ENCODE data around the gene AGO1. TPM values are rescaled to one million over a fixed set of nuclear protein-coding genes. Genes with fewer than 3 reads are reported as not detected.
A peak's percentile ranks its signal among the peaks of the same experiment; 100 is the strongest.
"Not testable (repeated sequence)": the region's sequence is repeated elsewhere in the genome, so short reads cannot be mapped to it uniquely, and the experiment has no call there.

Gene AGO1
- total and polyA plus RNA-seq, 5 donors from 2014 or later: 6.7 to 24.3 (median 9.2) TPM

DNA sequence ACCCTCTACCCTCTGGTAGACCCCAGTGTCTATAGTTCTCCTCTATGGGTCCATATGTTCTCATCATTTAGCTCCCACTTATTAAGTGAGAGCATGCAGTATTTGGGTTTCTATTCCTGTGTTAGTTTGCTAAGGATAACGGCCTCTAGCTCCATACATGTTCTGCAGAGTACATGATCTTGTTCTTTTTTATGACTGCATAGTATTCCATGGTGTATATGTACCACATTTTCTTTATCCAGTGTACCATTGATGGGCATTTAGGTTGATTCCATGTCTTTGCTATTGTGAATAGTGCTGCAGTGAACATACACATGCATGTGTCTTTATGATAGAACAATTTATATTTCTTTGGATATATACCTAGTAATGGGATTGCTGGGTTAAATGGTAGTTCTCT, 81.3 kb downstream of the AGO1 start:
- not testable (repeated sequence) for H3K27ac Mint-ChIP-seq; H3K4me1 ChIP-seq (ENCODE audit: control insufficient read depth, insufficient read depth, low read length, poor library complexity, severe bottlenecking); DNase-seq; ATAC-seq (ENCODE audit: low read depth in 2 of 2); H3K27me3 Mint-ChIP-seq; H3K27ac ChIP-seq (ENCODE audit: insufficient read depth, low read length, poor library complexity, severe bottlenecking); H3K4me3 Mint-ChIP-seq; H3K27me3 ChIP-seq (ENCODE audit: control insufficient read depth, insufficient read depth, low read length); H3K9me3 ChIP-seq (ENCODE audit: control insufficient read depth in 2 of 2, low read length in 2 of 2); H3K4me3 ChIP-seq (ENCODE audit: low read depth, low read length); H3K9me3 Mint-ChIP-seq
- Mint-ChIP-seq H3K4me1 (peaks cover 5 to 21% (median 14%) of the 10 kb centered on the region in 4 donors), H3K36me3 (peaks cover 16% of the 10 kb centered on the region)
- H3K36me3 ChIP-seq (ENCODE audit: control insufficient read depth, insufficient read depth, low read length): peaks cover 14% of the 10 kb centered on the region

DNA sequence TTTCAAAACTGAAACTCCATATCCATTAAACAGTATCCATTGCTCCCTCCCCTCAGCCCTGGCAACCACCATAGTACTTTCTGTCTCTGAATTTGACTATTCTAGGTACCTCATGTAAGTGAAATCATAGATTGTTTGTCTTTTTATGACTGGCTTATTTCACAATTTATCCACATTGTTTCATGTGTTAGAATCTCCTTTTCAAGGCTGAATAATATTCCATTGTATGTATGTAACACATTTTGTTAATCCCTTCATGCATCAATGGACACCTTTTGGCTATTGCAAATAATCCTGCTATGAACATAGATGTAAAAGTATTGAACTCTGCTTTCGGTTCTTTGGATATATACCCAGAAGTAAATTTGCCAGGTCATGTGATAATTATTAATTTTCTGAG, 85.4 kb downstream of the AGO1 start:
- Histone ChIP-seq H3K4me1 (ENCODE audit: control insufficient read depth, insufficient read depth, low read length, poor library complexity, severe bottlenecking) (no peaks in the 10 kb centered on the region), H3K4me3 (ENCODE audit: low read depth, low read length) (no peak overlapping the region), H3K9me3 (ENCODE audit: control insufficient read depth in 2 of 2, low read length in 2 of 2) (no peaks in the 10 kb centered on the region), H3K27ac (ENCODE audit: insufficient read depth, low read length, poor library complexity, severe bottlenecking) (no peak overlapping the region), H3K27me3 (ENCODE audit: control insufficient read depth, insufficient read depth, low read length) (no peaks in the 10 kb centered on the region), H3K36me3 (ENCODE audit: control insufficient read depth, insufficient read depth, low read length) (peaks cover 33% of the 10 kb centered on the region)
- peaks cover 0 to 10% (median 0%) of the 10 kb centered on the region in 7 donors for H3K9me3 Mint-ChIP-seq
- ATAC-seq (ENCODE audit: low read depth in 2 of 2): no peak
- no peak for DNase-seq
- no peaks in the 10 kb centered on the region for H3K27me3 Mint-ChIP-seq
- H3K4me3 Mint-ChIP-seq: no peak overlapping the region
- H3K36me3 Mint-ChIP-seq: peaks cover 27% of the 10 kb centered on the region
- H3K4me1 Mint-ChIP-seq: peaks cover 5 to 14% (median 12%) of the 10 kb centered on the region in 4 donors
- peak overlapping the region in 1 of 3 donors; percentile 1 for H3K27ac Mint-ChIP-seq

DNA sequence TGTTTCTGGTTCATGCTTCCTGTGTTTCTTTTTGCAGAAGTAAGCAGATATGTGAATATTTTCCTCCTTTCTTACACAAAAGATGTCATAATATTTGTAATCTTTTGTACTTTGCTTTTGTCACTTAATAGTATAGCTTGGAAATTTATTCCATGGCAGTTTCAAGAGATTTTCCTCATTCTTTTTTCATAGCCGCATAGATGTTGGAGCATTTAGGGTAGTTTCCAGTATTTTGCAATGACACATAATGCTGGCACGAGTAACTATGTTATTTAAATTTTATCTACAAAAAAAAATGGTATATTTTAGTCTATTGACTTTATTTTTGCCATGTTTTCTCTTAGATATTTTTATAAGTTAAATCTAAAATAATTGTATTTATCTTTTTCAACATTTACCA, 88.6 kb downstream of the AGO1 start:
- no peaks in the 10 kb centered on the region for H3K9me3 ChIP-seq (ENCODE audit: control insufficient read depth in 2 of 2, low read length in 2 of 2)
- no peaks in the 10 kb centered on the region for H3K4me1 ChIP-seq (ENCODE audit: control insufficient read depth, insufficient read depth, low read length, poor library complexity, severe bottlenecking)
- no peak overlapping the region for H3K27ac ChIP-seq (ENCODE audit: insufficient read depth, low read length, poor library complexity, severe bottlenecking)
- peaks cover 53% of the 10 kb centered on the region for H3K36me3 ChIP-seq (ENCODE audit: control insufficient read depth, insufficient read depth, low read length)
- no peak overlapping the region for H3K4me3 ChIP-seq (ENCODE audit: low read depth, low read length)
- H3K36me3 Mint-ChIP-seq: peaks cover 38% of the 10 kb centered on the region
- no peaks in the 10 kb centered on the region for H3K27me3 ChIP-seq (ENCODE audit: control insufficient read depth, insufficient read depth, low read length)
- H3K9me3 Mint-ChIP-seq: peaks cover 0 to 8% (median 0%) of the 10 kb centered on the region in 7 donors
- no peak overlapping the region for H3K4me3 Mint-ChIP-seq
- ATAC-seq (ENCODE audit: low read depth in 2 of 2) (no peak), DNase-seq (no peak)
- peaks cover 9 to 17% (median 13%) of the 10 kb centered on the region in 4 donors for H3K4me1 Mint-ChIP-seq
- H3K27ac Mint-ChIP-seq: peak overlapping the region in 1 of 3 donors; percentile 67
- no peaks in the 10 kb centered on the region for H3K27me3 Mint-ChIP-seq

DNA sequence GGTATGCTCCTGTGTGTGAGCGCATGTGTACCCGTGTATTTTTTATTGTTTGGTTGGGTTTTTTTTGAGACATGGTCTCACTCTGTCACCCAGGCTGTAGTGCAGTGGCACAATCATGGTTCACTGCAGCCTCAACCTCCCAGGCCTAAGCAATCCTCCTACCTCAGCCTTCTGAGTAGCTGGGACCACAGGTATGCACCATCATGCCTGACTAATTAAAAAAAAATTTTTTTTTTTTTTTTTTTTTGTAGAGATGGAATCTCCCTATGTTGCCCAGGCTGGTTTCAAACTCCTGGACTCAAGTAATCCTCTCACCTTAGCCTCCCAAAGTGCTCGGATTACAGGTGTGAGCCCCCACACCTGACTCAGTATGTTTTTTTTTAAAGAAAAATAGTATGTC, 89.6 kb downstream of the AGO1 start:
- H3K27me3 ChIP-seq (ENCODE audit: control insufficient read depth, insufficient read depth, low read length); H3K4me3 Mint-ChIP-seq; H3K27me3 Mint-ChIP-seq; H3K9me3 ChIP-seq (ENCODE audit: control insufficient read depth in 2 of 2, low read length in 2 of 2); DNase-seq; H3K4me1 ChIP-seq (ENCODE audit: control insufficient read depth, insufficient read depth, low read length, poor library complexity, severe bottlenecking); H3K4me3 ChIP-seq (ENCODE audit: low read depth, low read length); ATAC-seq (ENCODE audit: low read depth in 2 of 2); H3K9me3 Mint-ChIP-seq; H3K27ac Mint-ChIP-seq; H3K27ac ChIP-seq (ENCODE audit: insufficient read depth, low read length, poor library complexity, severe bottlenecking): not testable (repeated sequence)
- H3K4me1 Mint-ChIP-seq: peaks cover 9 to 14% (median 12%) of the 10 kb centered on the region in 4 donors
- peaks cover 50% of the 10 kb centered on the region for H3K36me3 ChIP-seq (ENCODE audit: control insufficient read depth, insufficient read depth, low read length)
- H3K36me3 Mint-ChIP-seq: peaks cover 37% of the 10 kb centered on the region

DNA sequence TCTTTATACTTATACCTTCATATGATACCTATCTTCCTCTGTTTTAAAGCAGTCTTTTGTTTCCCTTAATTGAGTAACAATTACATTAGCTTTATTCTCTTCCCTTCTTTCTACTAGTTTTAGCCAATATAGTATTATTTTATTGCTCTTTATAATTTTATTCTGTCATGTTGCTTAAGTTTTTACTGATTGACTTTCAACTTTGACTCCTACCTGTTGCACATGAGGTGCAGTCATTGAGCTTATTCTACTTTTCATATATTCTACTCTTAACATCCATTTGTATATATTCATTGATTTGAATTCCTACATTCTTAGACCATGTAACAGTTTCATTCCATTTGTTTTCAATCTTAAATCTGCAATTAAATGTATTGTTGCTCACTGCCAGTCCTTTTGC, 97.1 kb downstream of the AGO1 start:
- no peaks in the 10 kb centered on the region for H3K4me1 ChIP-seq (ENCODE audit: control insufficient read depth, insufficient read depth, low read length, poor library complexity, severe bottlenecking)
- Mint-ChIP-seq H3K4me1 (peaks cover 5 to 14% (median 11%) of the 10 kb centered on the region in 4 donors), H3K27ac (no peak overlapping the region), H3K4me3 (no peak overlapping the region), H3K36me3 (peaks cover 34% of the 10 kb centered on the region), H3K27me3 (no peaks in the 10 kb centered on the region), H3K9me3 (peaks cover 0 to 1% (median 0%) of the 10 kb centered on the region in 7 donors)
- no peak overlapping the region for H3K4me3 ChIP-seq (ENCODE audit: low read depth, low read length)
- no peaks in the 10 kb centered on the region for H3K27me3 ChIP-seq (ENCODE audit: control insufficient read depth, insufficient read depth, low read length)
- peaks cover 36% of the 10 kb centered on the region for H3K36me3 ChIP-seq (ENCODE audit: control insufficient read depth, insufficient read depth, low read length)
- DNase-seq (no peak), ATAC-seq (ENCODE audit: low read depth in 2 of 2) (no peak)
- H3K27ac ChIP-seq (ENCODE audit: insufficient read depth, low read length, poor library complexity, severe bottlenecking): no peak overlapping the region
- no peaks in the 10 kb centered on the region for H3K9me3 ChIP-seq (ENCODE audit: control insufficient read depth in 2 of 2, low read length in 2 of 2)

Other genes starting within 250 kb of the AGO1 start
- gene PSMB2, start 241.7 kb upstream of the AGO1 start, total RNA-seq: 34.4 TPM
- 100 to 1,000 TPM in 1 of 4 donors, 10 to 100 TPM in 3; 69.6 to 101 (median 82.0) TPM for gene PSMB2, start 241.7 kb upstream of the AGO1 start, polyA plus RNA-seq
- gene C1orf216, start 164.3 kb upstream of the AGO1 start, total RNA-seq: 9.0 TPM
- 10 to 100 TPM; 12.6 to 23.9 (median 15.9) TPM for gene C1orf216, start 164.3 kb upstream of the AGO1 start, polyA plus RNA-seq
- 2.9 TPM for gene CLSPN, start 113.2 kb upstream of the AGO1 start, total RNA-seq
- under 1 TPM; 0.13 to 0.95 (median 0.29) TPM for gene CLSPN, start 113.2 kb upstream of the AGO1 start, polyA plus RNA-seq
- gene AGO4, start 75.2 kb upstream of the AGO1 start, total RNA-seq: 12.7 TPM
- 1 to 10 TPM; 2.4 to 4.1 (median 3.6) TPM for gene AGO4, start 75.2 kb upstream of the AGO1 start, polyA plus RNA-seq
- 36.7 TPM for gene AGO3, start 47.9 kb downstream of the AGO1 start, total RNA-seq
- gene AGO3, start 47.9 kb downstream of the AGO1 start, polyA plus RNA-seq: 10 to 100 TPM in 1 of 4 donors, 1 to 10 TPM in 3; 8.1 to 12.7 (median 9.6) TPM
- gene TEKT2, start 200.9 kb downstream of the AGO1 start, total RNA-seq: 0.81 TPM
- gene TEKT2, start 200.9 kb downstream of the AGO1 start, polyA plus RNA-seq: not detected
- gene ADPRS, start 205.7 kb downstream of the AGO1 start, total RNA-seq: 20.6 TPM
- gene ADPRS, start 205.7 kb downstream of the AGO1 start, polyA plus RNA-seq: 10 to 100 TPM; 21.4 to 41.6 (median 28.4) TPM
- gene COL8A2, start 242.0 kb downstream of the AGO1 start, total RNA-seq: not detected
- under 1 TPM in 1 of 4 donors, not detected in 3; 0.03 TPM for gene COL8A2, start 242.0 kb downstream of the AGO1 start, polyA plus RNA-seq

All from CD4-positive, CD25-positive, alpha-beta regulatory T cell (primary cell).